GM10266 (cell line): ENCODE data around the gene ARMCX6.
"Not testable (repeated sequence)": the region's sequence is repeated elsewhere in the genome, so short reads cannot be mapped to it uniquely, and the experiment has no call there.

Experiments
- DNase-seq: peaks from one replicate; pipeline ENCODE4 v3.0.0; 2012; ENCODE audit errors: extremely low spot score
- TF ChIP-seq, protein P1 (sequence below): IDR thresholded peaks from 2 replicates; pipeline ENCODE4 v1.5.1; 2012; ENCODE audit warnings: mild to moderate bottlenecking, low read depth; ENCODE audit not compliant: control insufficient read depth, insufficient read depth; ENCODE audit errors: missing control alignments

ARMCX6 gene

DNA sequence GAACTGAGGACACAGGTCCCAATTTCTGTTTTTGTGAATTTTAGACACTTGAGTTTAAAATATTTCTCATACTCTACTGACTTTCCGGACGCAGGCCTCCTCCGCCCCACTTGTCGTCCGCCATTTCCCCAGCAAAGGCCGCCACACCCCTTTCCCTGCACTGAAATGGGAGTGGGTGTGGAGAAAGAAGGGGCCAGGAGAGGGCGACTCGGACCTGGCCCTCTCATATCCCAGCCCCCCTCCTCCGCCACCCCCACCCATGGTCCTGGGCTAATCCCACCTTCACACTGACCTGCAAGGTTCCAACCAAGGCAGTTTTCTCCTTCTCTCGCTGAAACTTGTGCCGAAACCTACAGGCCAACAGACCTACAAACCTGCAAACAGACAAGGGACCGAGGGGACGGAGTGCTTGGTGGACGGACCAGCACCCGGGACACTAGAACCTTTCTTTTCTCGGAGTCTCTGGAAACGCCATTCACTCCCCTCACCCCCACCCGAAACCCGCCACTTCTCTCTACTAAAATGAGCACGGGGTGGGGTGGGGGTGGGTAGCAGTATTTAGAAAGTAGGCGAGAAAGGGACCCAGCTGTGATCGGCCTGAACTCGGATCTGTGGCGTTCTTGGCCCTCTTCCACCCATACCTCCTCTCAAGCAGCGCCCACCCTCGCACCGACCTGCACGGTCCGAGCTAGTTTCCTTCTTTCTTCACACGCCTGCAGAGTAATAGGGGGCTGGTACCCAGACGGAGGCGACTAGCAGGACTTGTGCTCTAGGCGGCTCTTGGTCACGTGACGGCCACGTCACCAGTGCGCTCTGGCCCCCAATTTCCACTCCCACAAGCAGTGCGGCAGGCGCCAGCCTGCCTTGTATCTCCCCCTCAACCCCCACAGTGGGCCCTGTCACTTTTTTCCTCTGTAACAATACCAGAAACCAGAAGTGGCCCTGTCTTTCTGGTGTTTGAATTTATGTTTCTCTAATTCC lies at the start of gene ARMCX6:
ARMCX6 (minus strand) TSS at position 790 of the 981 bp plus-strand sequence. CDS start 1,380 bp downstream, outside the sequence.
- TF ChIP-seq, protein P1, sequence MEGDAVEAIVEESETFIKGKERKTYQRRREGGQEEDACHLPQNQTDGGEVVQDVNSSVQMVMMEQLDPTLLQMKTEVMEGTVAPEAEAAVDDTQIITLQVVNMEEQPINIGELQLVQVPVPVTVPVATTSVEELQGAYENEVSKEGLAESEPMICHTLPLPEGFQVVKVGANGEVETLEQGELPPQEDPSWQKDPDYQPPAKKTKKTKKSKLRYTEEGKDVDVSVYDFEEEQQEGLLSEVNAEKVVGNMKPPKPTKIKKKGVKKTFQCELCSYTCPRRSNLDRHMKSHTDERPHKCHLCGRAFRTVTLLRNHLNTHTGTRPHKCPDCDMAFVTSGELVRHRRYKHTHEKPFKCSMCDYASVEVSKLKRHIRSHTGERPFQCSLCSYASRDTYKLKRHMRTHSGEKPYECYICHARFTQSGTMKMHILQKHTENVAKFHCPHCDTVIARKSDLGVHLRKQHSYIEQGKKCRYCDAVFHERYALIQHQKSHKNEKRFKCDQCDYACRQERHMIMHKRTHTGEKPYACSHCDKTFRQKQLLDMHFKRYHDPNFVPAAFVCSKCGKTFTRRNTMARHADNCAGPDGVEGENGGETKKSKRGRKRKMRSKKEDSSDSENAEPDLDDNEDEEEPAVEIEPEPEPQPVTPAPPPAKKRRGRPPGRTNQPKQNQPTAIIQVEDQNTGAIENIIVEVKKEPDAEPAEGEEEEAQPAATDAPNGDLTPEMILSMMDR = peak; percentile 54
- peak; percentile 68 for DNase-seq

DNA sequence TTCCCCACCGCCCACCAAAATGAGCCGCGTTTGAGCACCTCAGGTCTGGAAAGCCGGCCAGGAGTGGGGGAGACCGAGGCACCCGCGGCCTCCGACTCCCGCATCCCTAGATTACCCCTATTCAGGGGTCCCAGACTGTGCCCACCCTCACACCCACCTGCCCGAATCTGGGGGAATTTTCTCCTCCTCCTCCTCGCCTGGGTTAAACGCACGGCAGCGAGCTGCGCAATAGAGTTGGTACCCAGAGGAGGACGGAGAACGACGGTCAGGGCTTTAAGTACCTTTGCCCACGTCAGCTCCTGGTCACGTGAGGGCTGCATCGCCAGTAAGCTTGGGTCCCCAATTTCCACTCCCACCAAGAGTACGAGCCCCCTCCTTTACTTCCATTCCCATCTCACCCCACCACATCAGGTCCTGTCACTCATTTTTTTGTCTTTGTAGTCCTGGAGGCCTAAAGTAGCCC lies 41.8 kb upstream of the ARMCX6 start, which contains the start of gene ARMCX2:
ARMCX2 (minus strand) TSS at position 250 of the 463 bp plus-strand sequence. CDS start 2,262 bp downstream, outside the sequence.
- DNase-seq = peak; percentile 70
- TF ChIP-seq, protein P1 = no peak

DNA sequence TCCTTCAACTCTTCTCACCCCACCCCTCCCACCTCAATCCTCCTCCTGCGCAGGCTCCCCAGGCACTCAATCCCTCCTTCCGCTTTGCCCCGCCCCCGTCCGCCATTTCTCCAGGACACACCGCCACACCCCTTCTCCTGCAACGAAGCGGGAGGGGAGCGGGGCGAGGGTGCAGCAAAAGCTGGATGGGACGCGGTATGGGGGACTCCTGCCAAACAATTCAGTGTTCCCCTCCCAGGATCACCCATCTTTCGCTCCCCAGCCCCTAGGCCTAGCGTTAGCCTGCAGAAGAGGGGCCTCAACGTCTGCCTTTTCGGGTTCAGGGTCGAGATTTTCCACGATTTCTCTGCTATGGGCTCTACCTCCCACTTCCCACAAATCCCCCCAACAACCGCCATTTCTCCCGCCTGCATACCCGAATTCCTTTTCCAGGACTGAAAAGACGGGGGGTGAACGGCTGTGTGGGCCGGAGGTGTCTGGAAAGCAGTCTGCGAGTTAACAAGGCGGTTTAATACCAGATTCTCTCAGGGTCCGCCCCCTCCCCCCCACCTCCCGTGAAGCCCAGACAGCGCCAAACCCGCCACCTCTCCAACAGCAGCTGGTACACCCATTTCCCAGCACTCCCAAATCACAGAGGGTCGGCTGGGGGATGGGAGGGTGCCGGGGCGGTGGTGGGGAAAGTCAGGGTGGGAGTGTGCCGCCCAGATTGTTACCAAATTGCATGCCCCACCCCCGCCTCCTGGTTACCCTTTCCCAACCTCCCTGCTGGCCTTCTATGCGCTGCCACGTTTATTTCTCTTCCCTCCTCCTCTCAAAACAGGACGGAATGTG lies 41.1 kb upstream of the ARMCX6 start:
- TF ChIP-seq, protein P1 = no peak
- DNase-seq = peak; percentile 53

DNA sequence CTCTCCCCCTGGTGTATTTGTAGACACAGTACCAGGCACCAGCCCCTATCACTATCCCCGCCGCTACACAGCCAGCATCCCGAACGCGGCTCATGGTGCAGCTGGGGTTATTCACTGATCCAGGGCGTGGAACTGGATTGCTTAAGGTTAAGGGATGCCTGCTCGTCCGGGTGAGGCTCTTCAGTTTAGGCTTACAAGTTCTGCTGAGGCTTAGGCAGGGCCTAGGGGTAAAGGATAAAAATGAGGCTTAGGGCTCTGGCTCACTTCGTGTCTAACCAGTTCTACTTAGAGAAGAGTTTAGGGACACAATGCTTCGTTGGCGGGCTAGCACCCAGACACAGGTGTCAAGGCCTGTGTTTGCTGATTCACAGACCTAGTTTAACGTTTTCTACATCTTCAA lies 39.7 kb upstream of the ARMCX6 start:
- TF ChIP-seq, protein P1 = no peak
- DNase-seq = no peak

- TF ChIP-seq, protein P1 = no peak
- no peak for DNase-seq
Measured at GRCh38 chrX:101656817-101657216, 39.0 kb upstream of the ARMCX6 start.

GRCh38 chrX:101655534-101655933 lies 37.7 kb upstream of the ARMCX6 start:
- no peak for DNase-seq
- TF ChIP-seq, protein P1 = no peak

DNA sequence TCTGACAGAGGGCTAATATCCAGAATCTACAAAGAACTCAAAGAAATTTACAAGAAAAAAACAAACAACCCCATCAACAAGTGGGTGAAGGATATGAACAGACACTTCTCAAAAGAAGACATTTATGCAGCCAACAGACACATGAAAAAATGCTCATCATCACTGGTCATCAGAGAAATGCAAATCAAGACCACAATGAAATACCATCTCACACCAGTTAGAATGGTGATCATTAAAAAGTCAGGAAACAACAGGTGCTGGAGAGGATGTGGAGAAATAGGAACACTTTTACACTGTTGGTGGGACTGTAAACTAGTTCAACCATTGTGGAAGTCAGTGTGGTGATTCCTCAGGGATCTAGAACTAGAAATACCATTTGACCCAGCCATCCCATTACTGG lies 29.9 kb upstream of the ARMCX6 start:
- not testable (repeated sequence) for DNase-seq
